Measurements from ENCODE around the gene WIZ.

- TF ChIP-seq CTCF (IDR thresholded peaks at IDR 0.05): no peak
- no peak for TF ChIP-seq POLR2A (IDR thresholded peaks at IDR 0.05)
Measured at GRCh38 chr19:15448778-15449619, 757 bp downstream of the WIZ start.
